HFFc6 (cell line): Measurements from ENCODE around the gene GOLGA6D. TPM values are rescaled to one million over a fixed set of nuclear protein-coding genes. Genes with fewer than 3 reads are reported as not detected.
"Not testable (repeated sequence)": the region's sequence is repeated elsewhere in the genome, so short reads cannot be mapped to it uniquely, and the experiment has no call there.

Source experiments
- DNase-seq: peaks from one replicate; pipeline ENCODE4 v3.0.0-alpha.2; 2018
- H3K27ac Mint-ChIP-seq: 2 replicates; pipeline ENCODE4 v1.8.0; 2020; ENCODE audit warnings: mild to moderate bottlenecking, mixed read lengths
- H3K27me3 Mint-ChIP-seq: 2 replicates; pipeline ENCODE4 v1.8.0; 2021; ENCODE audit warnings: mild to moderate bottlenecking, moderate library complexity, mixed read lengths; ENCODE audit not compliant: insufficient read depth
- H3K36me3 Mint-ChIP-seq: 2 replicates; pipeline ENCODE4 v1.8.0; 2021; ENCODE audit warnings: low read depth, mixed read lengths
- H3K4me1 Mint-ChIP-seq: 2 replicates; pipeline ENCODE4 v1.8.0; 2020; ENCODE audit warnings: low read depth, mixed read lengths
- H3K4me3 Mint-ChIP-seq: 2 replicates; pipeline ENCODE4 v1.8.0; 2020; ENCODE audit warnings: mild to moderate bottlenecking, moderate library complexity, mixed read lengths
- H3K9me3 Mint-ChIP-seq: 2 replicates; pipeline ENCODE4 v1.8.0; 2020; ENCODE audit warnings: mild to moderate bottlenecking, mixed read lengths
- CTCF ChIP-seq: fragments of 200-600 bp; sonication (generic); IDR thresholded peaks from 2 replicates; pipeline ENCODE4 v1.5.0; 2021; ENCODE audit warnings: antibody characterized with exemption, mild to moderate bottlenecking
- total RNA-seq, 6 experiments: library from RNA; stranded (reverse); fragmentation: NEBNext Ultra II Directional; extraction: Animal tissue kit (Norgen Biotek cat#: 25700); gene quantifications; 2 replicates in 1 of 6; 3 replicates in 5 of 6; pipeline ENCODE4 v1.2.3, GENCODE V29; 2021

Gene GOLGA6D
- total RNA-seq, 6 experiments from 2014 or later: not detected

DNA sequence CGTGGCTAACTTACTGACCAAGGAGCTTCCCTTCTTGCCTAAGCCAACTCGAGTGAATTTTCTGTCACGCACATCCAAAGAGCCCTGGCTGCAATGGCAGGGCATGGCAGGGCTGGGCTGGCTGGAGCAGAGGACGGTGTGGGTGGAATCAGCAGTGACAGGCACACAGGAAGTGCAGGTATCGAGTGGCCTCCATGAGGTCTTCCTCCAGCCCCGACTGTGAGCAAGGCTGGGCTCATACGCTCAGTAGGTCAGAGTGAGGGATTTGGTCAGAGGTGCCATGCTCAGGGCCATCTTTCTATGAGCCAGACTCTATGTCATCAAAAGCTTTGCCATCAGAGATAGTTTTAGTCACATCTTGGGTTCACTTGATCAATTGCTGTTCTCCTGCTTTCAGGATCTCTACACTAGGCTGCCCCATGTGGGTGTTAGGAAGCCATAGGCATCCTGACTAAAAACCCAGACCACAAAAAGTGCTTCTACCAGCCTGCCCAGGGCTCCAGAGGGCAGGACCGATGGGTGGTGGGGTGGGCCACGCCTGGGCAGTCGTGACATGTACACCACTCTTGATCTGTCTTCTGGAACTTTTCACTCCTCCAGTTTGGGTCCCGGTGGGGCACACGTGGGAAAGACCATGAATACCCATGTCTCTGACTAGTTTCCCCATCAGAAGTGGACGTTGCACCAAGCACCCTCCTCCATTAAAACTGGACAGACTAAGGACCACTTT is 30.6 kb downstream of the GOLGA6D start:
- H3K9me3 Mint-ChIP-seq: peaks cover 5% of the 10 kb centered on the region
- no peak overlapping the region for H3K27ac Mint-ChIP-seq
- peaks cover 19% of the 10 kb centered on the region for H3K4me1 Mint-ChIP-seq
- H3K4me3 Mint-ChIP-seq: no peak overlapping the region
- H3K36me3 Mint-ChIP-seq: no peaks in the 10 kb centered on the region; the same call in 1 of the 2 replicates
- TF ChIP-seq CTCF: no peak
- no peak for DNase-seq
- H3K27me3 Mint-ChIP-seq: peaks cover 56% of the 10 kb centered on the region

- Mint-ChIP-seq H3K27ac (no peak overlapping the region), H3K27me3 (peaks cover 55% of the 10 kb centered on the region), H3K4me1 (peaks cover 13% of the 10 kb centered on the region), H3K4me3 (no peak overlapping the region), H3K36me3 (no peaks in the 10 kb centered on the region; the same call in 1 of the 2 replicates), H3K9me3 (peaks cover 5% of the 10 kb centered on the region)
- DNase-seq: no peak
- no peak for TF ChIP-seq CTCF
Measured at GRCh38 chr15:75314552-75315290, 32.1 kb downstream of the GOLGA6D start.

DNA sequence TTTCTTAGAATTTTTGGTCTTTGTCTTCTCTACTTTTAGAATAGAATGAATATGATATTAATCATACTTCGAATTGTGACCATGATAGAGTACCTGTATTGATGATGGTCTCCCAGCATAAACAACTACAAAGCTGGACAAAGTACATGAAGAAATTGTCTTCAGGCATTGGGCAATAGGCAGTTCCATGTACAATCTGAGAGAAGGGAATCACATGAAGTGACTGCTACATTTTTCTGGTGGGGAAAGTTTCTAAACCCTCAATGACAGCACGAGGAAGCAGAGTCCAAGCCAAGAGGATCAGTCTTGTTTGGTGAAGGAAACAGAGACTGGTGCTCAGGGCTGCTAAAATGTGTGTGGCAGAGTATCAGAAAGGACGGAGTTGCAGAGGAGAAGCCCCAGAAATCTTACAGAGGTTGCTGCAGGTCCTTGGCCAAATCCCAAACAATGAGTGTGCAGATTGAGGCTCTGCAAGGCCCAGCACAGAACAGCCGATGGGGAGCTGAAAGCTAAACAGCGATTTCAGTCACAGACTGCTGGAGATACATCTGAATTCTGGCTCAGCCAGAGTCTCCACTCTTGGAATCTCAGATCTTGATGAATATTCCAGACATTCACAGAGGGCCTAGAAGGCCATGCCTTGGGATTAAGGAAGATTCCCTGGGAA is 36.7 kb downstream of the GOLGA6D start:
- H3K4me3 Mint-ChIP-seq, H3K27ac Mint-ChIP-seq, H3K36me3 Mint-ChIP-seq, DNase-seq, H3K4me1 Mint-ChIP-seq, H3K9me3 Mint-ChIP-seq: not testable (repeated sequence)
- peaks cover 54% of the 10 kb centered on the region for H3K27me3 Mint-ChIP-seq

- Mint-ChIP-seq H3K36me3 (no peaks in the 10 kb centered on the region), H3K9me3 (no peaks in the 10 kb centered on the region), H3K4me1 (no peaks in the 10 kb centered on the region), H3K27me3 (peaks cover 36% of the 10 kb centered on the region), H3K4me3 (no peak overlapping the region), H3K27ac (no peak overlapping the region)
- no peak for DNase-seq
- no peak for TF ChIP-seq CTCF
Measured at GRCh38 chr15:75321711-75322110, 39.1 kb downstream of the GOLGA6D start.

DNA sequence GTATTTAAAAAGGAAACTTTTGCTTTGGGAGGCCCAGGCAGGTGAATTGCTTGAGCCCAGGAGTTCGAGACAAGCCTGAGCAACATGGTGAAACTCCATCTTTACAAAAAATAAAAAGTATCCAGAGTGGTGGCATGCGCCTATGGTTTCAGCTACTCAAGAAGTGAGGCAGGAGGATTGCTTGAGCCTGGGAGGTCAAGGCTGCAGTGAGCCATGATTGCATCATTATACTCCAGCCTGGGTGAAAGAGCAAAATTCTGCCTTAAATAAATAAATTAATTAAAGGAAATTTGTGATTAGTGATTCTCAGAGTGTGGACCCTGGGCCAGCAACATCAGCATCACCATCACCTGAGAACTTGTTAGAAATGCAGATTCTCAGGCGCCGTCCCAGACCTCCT is 43.3 kb downstream of the GOLGA6D start:
- Mint-ChIP-seq H3K4me1 (no peaks in the 10 kb centered on the region), H3K36me3 (no peaks in the 10 kb centered on the region), H3K27me3 (peaks cover 18% of the 10 kb centered on the region), H3K9me3 (no peaks in the 10 kb centered on the region), H3K27ac (no peak overlapping the region), H3K4me3 (no peak overlapping the region)
- no peak for DNase-seq
- no peak for TF ChIP-seq CTCF

DNA sequence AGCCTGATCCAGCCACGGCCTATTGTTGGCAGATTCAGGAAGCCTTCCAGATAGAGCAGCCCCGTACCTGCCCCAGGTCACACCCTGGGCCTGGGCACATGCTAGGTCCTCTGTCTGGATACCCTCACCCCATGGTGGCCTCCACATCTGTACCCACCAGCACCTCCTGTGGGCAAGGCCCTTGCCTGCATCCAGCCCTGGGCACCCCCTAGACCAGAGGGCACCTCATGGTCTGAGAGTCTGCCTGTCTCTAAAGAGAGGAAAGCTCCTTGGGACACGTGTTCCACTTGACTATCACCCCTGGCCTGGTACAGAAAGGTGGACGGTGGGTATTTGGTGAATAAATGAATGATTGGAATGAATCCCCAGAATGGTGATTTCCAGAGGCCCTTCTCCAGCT is 44.4 kb downstream of the GOLGA6D start:
- no peak; the same call in 1 of the 2 replicates for TF ChIP-seq CTCF

More for the DNA sequence above, 44.4 kb downstream of the GOLGA6D start:
- no peak overlapping the region for H3K4me3 Mint-ChIP-seq
- peaks cover 15% of the 10 kb centered on the region for H3K27me3 Mint-ChIP-seq
- H3K27ac Mint-ChIP-seq: no peak overlapping the region
- no peak for DNase-seq
- H3K9me3 Mint-ChIP-seq: no peaks in the 10 kb centered on the region
- no peaks in the 10 kb centered on the region for H3K36me3 Mint-ChIP-seq
- H3K4me1 Mint-ChIP-seq: no peaks in the 10 kb centered on the region
